IPS DF 6.9 (cell line): ENCODE results near the gene IP6K3.

ENCODE experiments used
- DNase-seq: peaks from one replicate; pipeline ENCODE4 v3.0.0-alpha.2; 2013; ENCODE audit warnings: low read depth, low spot score
- H3K27ac ChIP-seq: one replicate; pipeline ENCODE4 v1.5.1; 2013; ENCODE audit warnings: low read length, control low read depth
- H3K27me3 ChIP-seq: 2 replicates; pipeline ENCODE4 v1.6.1; 2013; ENCODE audit warnings: mild to moderate bottlenecking, low read length; ENCODE audit not compliant: control insufficient read depth, insufficient read depth
- H3K36me3 ChIP-seq: 2 replicates; pipeline ENCODE4 v1.6.1; 2013; ENCODE audit warnings: low read length; ENCODE audit not compliant: control insufficient read depth, insufficient read depth
- H3K4me1 ChIP-seq: 2 replicates; pipeline ENCODE4 v1.6.1; 2013; ENCODE audit warnings: low read length; ENCODE audit not compliant: control insufficient read depth, insufficient read depth
- H3K4me3 ChIP-seq: 2 replicates; pipeline ENCODE4 v1.5.1; 2013; ENCODE audit warnings: mild to moderate bottlenecking, low read length
- H3K9me3 ChIP-seq: 2 replicates; pipeline ENCODE4 v1.6.1; 2013; ENCODE audit warnings: low read length, inconsistent platforms; ENCODE audit not compliant: control insufficient read depth, insufficient read depth
- WGBS: extraction: QIAGEN DNeasy Blood & Tissue Kit; methylation state at CpG from one replicate; pipeline ENCODE4 v1.1.7; 2013; ENCODE audit warnings: mixed read lengths, missing lambda C conversion rate; ENCODE audit not compliant: insufficient read length, insufficient coverage; 5-methylcytosine and 5-hydroxymethylcytosine counted together

The IP6K3 gene

DNA sequence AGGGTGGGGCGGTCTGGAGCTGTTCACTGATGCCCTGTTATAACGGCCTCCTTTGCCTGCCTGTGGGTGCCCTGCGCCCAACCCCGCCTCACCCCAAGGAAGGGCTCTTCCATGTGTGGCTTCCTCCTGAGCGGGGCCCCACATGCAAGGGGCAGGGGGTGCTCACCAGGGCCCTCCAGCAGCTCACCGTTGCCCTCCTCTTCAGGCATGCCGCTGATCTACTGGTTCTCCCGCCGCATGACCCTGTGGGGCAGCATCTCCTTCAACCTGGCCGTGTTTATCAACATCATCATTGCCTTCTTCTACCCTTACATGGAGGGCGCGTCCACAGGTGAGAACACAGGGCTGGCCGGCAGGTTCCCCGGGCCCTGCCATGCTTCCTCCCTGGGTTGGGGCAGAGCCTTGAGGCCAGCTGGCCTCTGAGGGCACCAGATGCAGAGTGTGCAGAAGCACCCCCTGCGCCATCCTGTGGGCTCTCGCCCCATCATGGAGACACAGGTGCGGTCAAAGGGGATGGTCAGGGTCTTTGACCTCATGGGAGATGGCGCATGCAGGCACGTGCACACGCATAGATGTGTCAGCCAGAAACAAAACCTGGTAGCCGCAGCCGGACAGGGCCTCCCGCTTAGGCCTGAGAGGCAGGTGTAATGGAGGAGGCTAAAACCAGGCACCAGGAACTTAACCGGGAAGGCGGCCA is 58.1 kb downstream of the IP6K3 start:
- no peaks in the 10 kb centered on the region for H3K27me3 ChIP-seq
- no peak for DNase-seq
- no peak overlapping the region for H3K4me3 ChIP-seq
- H3K36me3 ChIP-seq: peaks cover 70% of the 10 kb centered on the region
- no peaks in the 10 kb centered on the region; the same call in 1 of the 2 replicates for H3K4me1 ChIP-seq
- H3K27ac ChIP-seq: no peak overlapping the region
- no CpG with 5 or more reads among the region's 25 CpGs for WGBS
- no peaks in the 10 kb centered on the region for H3K9me3 ChIP-seq

DNA sequence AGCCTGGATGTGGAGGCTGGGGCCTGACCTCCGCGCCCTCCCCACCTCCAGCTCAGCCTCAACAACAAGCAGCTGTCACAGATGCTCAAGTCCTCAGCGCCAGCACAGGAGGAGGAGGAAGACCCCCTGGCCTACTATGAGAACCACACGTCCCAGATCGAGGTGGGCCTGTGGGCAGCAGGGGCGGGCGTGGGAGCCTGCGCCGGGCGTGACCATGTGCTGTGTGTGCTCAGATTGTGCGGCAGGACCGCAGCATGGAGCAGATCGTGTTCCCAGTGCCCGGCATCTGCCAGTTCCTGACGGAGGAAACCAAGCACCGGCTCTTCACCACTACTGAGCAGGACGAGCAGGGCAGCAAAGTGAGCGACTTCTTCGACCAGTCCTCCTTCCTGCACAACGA is 58.7 kb downstream of the IP6K3 start:
- no peak overlapping the region for H3K27ac ChIP-seq
- no CpG with 5 or more reads among the region's 20 CpGs for WGBS
- peaks cover 67% of the 10 kb centered on the region for H3K36me3 ChIP-seq

DNA sequence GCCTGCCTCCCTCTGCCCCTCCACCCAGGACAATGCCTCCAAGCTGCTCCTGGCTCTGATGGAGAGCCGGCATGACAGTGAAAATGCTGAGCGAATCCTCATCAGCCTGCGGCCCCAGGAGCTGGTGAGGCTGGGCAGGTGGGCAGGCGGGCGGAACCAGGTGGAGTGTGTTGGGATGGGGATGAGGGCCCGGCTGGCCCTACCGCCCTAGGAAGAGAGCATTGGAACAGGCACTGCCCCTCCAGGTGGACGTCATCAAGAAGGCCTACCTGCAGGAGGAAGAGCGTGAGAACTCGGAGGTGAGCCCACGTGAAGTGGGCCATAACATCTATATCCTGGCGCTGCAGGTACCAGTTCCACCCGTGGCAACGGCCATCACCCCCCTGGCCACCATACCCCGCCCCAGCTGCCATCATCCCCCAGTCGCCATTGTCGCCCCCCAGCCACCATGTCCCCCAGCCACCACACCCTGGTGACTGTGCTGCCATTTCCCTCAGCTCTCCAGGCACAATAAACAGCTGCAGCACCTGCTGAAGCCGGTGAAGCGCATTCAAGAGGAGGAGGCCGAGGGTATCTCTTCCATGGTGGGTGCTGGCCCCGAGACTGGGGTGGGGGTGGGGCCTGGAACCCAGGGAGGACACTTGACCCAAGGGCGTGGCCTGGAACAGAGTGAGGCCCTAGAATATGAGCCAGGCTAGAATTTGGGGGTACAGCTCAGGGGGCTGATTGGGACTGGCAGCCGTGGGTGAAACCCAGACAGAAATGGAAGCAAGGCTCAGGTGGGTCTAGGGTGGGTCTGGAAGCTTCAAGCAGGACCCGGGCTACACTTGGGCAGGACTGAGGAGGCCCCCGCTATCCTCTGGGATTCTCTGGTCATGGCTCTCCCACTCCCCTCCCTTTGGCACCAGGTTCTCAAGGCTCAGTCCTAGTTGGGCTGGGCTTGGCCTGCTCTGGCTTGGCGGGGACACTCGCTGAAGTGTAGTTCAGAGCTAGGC is 59.4 kb downstream of the IP6K3 start:
- no CpG with 5 or more reads among the region's 27 CpGs for WGBS
- Histone ChIP-seq H3K27ac (no peak overlapping the region), H3K4me3 (no peak overlapping the region), H3K36me3 (peaks cover 66% of the 10 kb centered on the region), H3K4me1 (no peaks in the 10 kb centered on the region; the same call in 1 of the 2 replicates), H3K27me3 (no peaks in the 10 kb centered on the region), H3K9me3 (no peaks in the 10 kb centered on the region)
- no peak for DNase-seq

More for the DNA sequence above, 58.7 kb downstream of the IP6K3 start:
- Histone ChIP-seq H3K27me3 (no peaks in the 10 kb centered on the region), H3K4me3 (no peak overlapping the region), H3K4me1 (no peaks in the 10 kb centered on the region; the same call in 1 of the 2 replicates), H3K9me3 (no peaks in the 10 kb centered on the region)
- no peak for DNase-seq

DNA sequence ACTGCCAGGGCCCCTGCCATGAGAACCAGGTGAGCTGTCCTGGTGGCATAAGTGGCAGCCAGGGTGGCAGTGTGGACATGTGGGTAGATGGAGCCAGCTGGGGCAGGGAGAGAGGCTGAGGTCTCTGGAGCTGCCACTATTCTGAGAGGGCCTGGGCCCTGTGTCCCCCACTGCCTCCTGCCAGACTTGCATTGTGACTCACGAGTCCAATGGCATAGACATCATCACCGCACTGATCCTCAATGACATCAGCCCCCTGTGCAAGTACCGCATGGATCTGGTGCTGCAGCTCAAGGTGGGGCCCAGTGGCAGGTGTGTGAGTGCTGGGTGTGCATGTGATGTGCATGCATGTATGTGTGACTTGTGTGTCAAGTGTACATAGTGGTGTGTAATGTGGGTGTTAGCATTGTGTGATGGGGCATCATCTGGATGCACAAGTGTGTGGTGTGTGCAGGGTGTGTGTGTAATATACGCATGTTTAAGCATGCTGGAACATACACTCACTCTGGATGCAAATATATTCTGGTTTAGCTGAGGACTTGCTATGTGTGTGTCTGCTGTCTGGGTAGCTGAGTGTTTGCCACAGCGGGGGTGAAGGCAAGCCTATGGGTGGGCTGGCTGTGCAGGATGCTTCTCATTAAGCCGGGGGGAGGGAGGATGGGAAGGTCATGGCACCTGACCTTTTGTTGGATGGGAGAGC is 60.3 kb downstream of the IP6K3 start:
- no peaks in the 10 kb centered on the region for H3K4me1 ChIP-seq
- no peaks in the 10 kb centered on the region for H3K9me3 ChIP-seq
- no peaks in the 10 kb centered on the region for H3K27me3 ChIP-seq
- DNase-seq: no peak
- no CpG with 5 or more reads among the region's 6 CpGs for WGBS
- H3K36me3 ChIP-seq: peaks cover 65% of the 10 kb centered on the region
- H3K4me3 ChIP-seq: no peak overlapping the region
- no peak overlapping the region for H3K27ac ChIP-seq

DNA sequence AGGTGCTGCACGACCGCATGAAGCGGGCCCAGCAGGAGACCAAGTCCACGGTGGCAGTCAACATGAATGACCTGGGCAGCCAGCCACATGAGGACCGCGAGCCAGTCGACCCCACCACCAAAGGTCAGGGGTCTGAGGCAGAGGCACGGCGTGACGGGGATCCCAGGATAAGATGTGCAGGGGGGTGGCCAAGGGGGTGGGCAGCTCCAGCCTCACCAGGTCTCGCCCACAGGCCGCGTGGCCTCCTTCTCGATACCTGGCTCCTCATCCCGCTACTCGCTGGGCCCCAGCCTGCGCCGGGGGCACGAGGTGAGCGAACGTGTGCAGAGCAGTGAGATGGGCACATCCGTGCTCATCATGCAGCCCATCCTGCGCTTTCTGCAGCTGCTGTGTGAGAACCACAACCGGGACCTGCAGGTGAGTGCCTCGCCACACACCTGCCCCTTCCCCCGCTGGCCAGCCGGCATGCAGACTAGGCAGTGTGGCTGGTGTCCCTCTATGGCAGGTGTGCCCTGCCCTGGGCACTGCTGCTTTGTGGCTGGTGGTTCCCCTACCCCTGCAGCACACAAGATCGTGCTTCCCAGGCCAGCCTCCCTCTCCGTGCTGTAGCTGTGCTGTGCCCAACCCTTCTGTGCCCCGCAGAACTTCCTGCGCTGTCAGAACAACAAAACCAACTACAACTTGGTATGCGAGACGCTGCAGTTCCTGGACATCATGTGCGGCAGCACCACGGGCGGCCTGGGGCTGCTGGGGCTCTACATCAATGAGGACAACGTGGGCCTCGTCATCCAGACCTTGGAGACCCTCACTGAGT is 61.1 kb downstream of the IP6K3 start:
- Histone ChIP-seq H3K36me3 (peaks cover 63% of the 10 kb centered on the region), H3K27me3 (no peaks in the 10 kb centered on the region), H3K4me1 (no peaks in the 10 kb centered on the region), H3K27ac (no peak overlapping the region), H3K9me3 (no peaks in the 10 kb centered on the region), H3K4me3 (no peak overlapping the region; the same call in 1 of the 2 replicates)
- WGBS: no CpG with 5 or more reads among the region's 38 CpGs
- no peak for DNase-seq

DNA sequence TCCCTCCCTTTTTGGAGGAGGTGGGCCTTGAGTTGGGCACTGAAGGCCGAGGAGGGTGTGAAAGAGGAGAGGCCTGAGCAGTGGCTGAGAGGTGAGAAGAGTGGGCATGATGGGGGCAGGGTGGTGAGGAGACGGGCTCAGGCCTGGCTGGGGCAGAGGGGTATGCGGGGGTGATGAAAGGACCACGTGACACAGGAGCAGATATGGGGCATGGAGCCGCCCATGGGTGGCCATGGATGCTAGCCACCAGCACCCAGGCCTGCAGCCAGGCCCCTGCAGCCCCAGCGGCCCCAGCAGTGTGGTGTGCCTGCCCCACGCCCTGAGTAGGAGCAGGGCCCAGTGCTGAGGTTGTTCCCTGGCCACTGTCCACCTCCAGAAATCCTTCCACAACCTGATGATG is 61.7 kb downstream of the IP6K3 start:
- H3K4me1 ChIP-seq: no peaks in the 10 kb centered on the region
- no CpG with 5 or more reads among the region's 7 CpGs for WGBS
- no peak for DNase-seq
- no peak overlapping the region for H3K27ac ChIP-seq
- H3K27me3 ChIP-seq: no peaks in the 10 kb centered on the region
- H3K9me3 ChIP-seq: no peaks in the 10 kb centered on the region
- H3K36me3 ChIP-seq: peaks cover 68% of the 10 kb centered on the region
- H3K4me3 ChIP-seq: no peak overlapping the region

DNA sequence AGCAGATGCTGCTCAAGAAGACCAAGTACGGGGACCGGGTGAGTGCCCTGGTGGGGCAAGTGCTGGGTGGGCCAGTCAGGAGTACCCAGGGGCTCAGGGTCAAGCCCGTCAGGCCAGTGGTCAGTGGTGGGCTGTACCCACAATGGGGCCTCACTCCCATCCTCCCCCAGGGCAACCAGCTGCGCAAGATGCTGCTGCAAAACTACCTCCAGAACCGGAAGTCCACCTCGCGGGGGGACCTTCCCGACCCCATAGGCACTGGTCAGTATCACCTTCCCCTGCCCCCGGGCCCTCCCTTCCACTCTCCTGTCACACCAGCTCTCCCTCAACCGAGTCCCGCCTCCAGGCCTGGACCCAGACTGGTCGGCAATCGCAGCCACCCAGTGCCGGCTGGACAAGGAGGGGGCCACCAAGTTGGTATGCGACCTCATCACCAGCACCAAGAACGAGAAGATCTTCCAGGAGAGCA is 62.2 kb downstream of the IP6K3 start:
- Histone ChIP-seq H3K27ac (no peak overlapping the region), H3K9me3 (no peaks in the 10 kb centered on the region), H3K36me3 (peaks cover 70% of the 10 kb centered on the region), H3K4me3 (no peak overlapping the region), H3K27me3 (no peaks in the 10 kb centered on the region), H3K4me1 (no peaks in the 10 kb centered on the region)
- no CpG with 5 or more reads among the region's 16 CpGs for WGBS
- DNase-seq: no peak

DNA sequence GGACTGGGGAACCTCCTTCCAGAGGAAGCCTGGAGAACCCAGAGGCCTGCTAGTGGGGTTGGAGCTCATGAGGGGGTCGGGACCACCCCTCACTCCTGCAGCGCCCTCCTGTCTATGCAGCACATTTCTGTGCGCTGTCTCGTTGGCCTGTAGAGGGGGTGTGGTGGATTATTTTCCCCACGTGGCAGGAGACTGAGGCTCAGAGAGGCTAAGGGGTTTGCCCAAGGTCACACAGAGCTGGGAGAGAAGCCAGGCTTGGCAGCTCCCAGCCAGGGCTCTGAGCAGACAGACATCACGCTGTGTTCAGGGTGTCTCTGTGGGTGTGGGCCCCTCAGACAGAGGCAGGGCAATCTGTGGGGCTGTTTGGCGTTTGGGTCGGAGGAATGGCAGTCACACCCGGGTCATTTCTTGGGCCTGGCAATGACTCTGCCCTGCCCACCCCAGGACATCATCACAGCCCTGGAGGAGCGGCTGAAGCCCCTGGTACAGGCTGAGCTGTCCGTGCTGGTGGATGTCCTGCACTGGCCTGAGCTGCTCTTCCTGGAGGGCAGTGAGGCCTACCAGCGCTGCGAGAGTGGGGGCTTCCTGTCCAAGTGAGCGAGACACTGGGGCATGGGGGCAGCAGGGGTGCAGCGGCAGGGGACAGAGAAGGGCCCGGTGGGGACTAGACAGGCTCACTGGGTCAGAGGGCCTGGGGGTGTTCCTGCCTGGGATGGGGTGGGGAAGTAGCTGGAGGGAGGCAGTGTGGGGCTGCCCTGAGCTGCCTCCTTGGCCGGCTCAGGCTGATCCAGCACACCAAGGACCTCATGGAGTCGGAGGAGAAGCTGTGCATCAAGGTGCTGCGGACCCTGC is 62.9 kb downstream of the IP6K3 start:
- no peaks in the 10 kb centered on the region for H3K9me3 ChIP-seq
- peaks cover 65% of the 10 kb centered on the region for H3K36me3 ChIP-seq
- WGBS: no CpG with 5 or more reads among the region's 19 CpGs
- H3K27me3 ChIP-seq: no peaks in the 10 kb centered on the region
- no peak overlapping the region for H3K27ac ChIP-seq
- no peaks in the 10 kb centered on the region for H3K4me1 ChIP-seq
- no peak overlapping the region for H3K4me3 ChIP-seq
- no peak for DNase-seq

DNA sequence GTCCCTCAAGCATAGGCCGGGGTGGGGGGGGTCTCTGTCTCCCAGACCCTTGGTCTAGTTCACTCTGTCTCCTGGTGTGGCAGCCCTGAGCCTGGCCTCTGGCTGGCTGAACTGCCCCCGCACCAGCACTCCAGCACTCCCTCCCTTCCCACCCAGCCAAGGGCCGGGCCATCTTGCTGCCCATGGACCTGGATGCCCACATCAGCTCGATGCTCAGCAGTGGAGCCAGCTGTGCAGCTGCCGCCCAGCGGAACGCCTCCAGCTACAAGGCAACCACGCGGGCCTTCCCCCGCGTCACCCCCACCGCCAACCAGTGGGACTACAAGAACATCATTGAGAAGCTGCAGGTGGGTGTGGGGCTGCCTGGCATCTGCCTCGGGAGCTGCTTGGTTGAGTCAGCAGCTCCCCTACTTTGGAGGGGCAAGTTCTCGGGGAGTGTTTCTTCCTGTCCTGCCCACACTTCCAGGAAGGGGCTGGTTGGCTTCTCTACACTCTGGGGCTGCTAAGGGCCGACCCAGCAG is 63.6 kb downstream of the IP6K3 start:
- Histone ChIP-seq H3K36me3 (peaks cover 63% of the 10 kb centered on the region), H3K27ac (no peak overlapping the region), H3K9me3 (no peaks in the 10 kb centered on the region), H3K4me1 (no peaks in the 10 kb centered on the region), H3K4me3 (no peak overlapping the region), H3K27me3 (no peaks in the 10 kb centered on the region)
- DNase-seq: no peak
- WGBS: no CpG with 5 or more reads among the region's 15 CpGs
